Pulmonary artery endothelial cell (primary cell): ENCODE measurements around the gene FOLR1. TPM values are rescaled to one million over a fixed set of nuclear protein-coding genes. Genes with fewer than 3 reads are reported as not detected.
"Not testable (repeated sequence)": the region's sequence is repeated elsewhere in the genome, so short reads cannot be mapped to it uniquely, and the experiment has no call there.

Experiments
- DNase-seq: peaks from one replicate; pipeline ENCODE4 v3.0.0-alpha.2; 2011; ENCODE audit warnings: low read depth, low spot score
- total RNA-seq: library from RNA; depleted of rRNA; stranded (reverse); fragments of >200 nt; gene quantifications from 2 replicates; pipeline ENCODE4 v1.2.3, GENCODE V29; 2014

The FOLR1 gene
- total RNA-seq, 1 donor from 2014 or later: not detected

- not testable (repeated sequence) for DNase-seq
Observed at GRCh38 chr11:72180892-72181552, 10.9 kb upstream of the FOLR1 start.

GRCh38 chr11:72181553-72181958, 10.4 kb upstream of the FOLR1 start:
- DNase-seq: not testable (repeated sequence)

DNA sequence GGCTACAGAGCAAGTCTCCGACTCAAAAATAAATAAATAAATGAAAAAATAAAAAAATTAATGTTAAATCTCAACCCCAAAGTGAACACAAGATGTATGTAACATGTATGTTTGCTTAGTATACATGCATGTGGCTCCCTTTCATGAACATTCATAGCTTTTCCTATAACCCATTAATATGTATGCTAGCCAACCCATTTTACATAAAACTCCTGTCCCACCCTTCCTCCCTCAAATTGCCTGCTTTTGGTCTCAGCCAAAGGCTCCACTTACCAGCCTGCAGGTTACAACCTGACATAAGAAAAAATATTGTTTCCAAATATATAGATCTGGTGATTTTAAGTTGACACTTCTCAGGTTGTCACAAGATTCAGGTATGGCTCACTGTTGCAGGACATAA, 3.7 kb upstream of the FOLR1 start:
- DNase-seq: no peak

- DNase-seq: no peak
Observed at GRCh38 chr11:72189455-72190250, 2.3 kb upstream of the FOLR1 start.

GRCh38 chr11:72190631-72191071, 1.3 kb upstream of the FOLR1 start:
- no peak for DNase-seq

GRCh38 chr11:72195518-72196270, 3.8 kb downstream of the FOLR1 start:
- no peak for DNase-seq

DNA sequence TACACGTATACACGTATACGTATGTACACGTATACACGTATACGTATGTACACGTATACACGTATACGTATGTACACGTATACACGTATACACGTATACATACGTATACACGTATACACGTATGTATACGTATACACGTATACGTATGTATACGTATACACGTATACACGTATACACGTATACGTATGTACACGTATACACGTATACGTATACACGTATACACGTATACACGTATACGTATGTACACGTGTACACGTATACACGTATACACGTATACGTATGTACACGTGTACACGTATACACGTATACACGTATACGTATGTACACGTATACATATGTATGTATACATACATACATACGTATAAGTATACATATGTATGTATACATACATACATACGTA, 9.5 kb downstream of the FOLR1 start:
- DNase-seq: not testable (repeated sequence)

GRCh38 chr11:72202571-72202970, 10.6 kb downstream of the FOLR1 start:
- no peak for DNase-seq

GRCh38 chr11:72203163-72203562, 11.2 kb downstream of the FOLR1 start:
- no peak for DNase-seq

- DNase-seq: no peak
Observed at GRCh38 chr11:72204886-72205285, 12.9 kb downstream of the FOLR1 start.

- not testable (repeated sequence) for DNase-seq
Observed at GRCh38 chr11:72206794-72207193, 14.9 kb downstream of the FOLR1 start.

DNA sequence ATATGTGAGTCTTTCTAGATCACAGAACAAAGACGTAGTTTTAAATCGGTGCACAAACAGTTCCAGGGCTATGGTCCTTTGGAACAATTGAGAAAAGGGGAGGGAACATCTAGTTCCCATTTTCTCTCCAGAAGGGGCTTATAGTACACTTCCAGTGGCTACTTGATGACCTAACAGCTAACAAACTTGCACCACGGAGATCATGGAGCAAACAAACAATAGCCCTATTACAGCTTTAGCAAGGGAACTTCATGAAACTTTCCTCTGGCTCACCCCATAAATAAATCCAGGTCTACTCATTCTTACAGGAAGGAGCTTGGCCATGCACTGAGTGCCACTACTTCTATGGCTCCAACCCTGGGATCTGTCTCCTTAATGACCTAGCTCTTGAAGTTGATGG, 16.3 kb downstream of the FOLR1 start:
- no peak for DNase-seq

DNA sequence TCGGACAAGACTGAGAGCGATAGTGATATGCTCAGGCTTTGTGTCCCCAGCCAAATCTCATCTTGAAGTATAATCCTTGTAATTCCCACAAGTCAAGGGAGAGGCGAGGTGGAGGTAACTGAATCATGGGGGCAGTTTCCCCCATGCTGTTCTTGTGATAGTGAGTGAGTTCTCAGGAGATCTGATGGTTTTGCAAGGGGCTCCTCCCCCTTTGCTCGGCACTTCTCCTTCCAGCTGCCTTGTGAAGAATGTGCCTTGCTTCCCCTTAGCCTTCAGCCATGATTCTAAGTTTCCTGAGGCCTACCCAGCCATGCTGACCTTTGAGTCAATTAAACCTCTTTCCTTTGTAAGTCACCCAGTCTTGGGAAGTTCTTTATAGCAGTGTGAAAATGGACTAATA, 17.2 kb downstream of the FOLR1 start:
- no peak for DNase-seq

DNA sequence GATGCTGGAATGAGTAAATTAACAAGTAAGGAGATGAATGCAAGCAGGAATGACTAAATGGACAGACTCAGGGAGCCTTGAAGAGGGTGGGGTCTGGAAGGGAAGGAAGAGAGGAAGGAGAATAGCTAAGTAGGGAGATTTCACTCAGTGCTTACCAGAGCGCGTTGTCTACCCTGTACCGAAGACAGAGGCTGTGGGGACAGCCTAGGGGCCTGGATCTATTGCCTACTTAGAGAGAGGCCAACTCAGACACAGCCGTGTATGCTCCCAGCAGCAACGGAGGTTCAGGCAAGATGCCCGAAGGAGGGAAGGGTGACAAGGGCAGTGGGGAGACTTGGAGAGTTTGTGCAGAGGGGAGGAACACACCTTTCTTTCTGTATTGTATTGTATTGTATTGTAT, 24.7 kb downstream of the FOLR1 start, which contains the start of gene FOLR2:
TSS of gene FOLR2 (plus strand) at position 157 of the 400 bp plus-strand sequence. CDS start 1,791 bp downstream, outside the sequence.
- DNase-seq: no peak

GRCh38 chr11:72217841-72218240, 25.9 kb downstream of the FOLR1 start:
- DNase-seq: no peak

DNA sequence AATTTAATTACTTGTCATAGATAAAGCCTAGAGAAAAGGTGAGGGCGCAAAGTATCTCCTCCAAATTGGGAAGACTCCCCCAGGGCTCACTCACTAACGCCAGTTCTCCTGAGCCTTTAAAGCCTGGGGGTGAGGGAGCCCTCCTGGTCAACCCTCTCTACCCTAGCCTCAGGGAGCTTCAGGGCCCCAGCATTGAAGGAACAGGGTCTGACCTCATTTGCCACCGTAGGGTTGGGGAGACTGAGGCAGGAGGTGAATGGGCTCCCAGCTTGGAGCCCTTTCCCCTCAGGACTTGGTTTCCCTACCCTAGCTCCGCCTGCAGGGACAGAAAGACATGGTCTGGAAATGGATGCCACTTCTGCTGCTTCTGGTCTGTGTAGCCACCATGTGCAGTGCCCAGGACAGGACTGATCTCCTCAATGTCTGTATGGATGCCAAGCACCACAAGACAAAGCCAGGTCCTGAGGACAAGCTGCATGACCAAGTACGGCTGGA, 26.4 kb downstream of the FOLR1 start:
- DNase-seq: no peak

DNA sequence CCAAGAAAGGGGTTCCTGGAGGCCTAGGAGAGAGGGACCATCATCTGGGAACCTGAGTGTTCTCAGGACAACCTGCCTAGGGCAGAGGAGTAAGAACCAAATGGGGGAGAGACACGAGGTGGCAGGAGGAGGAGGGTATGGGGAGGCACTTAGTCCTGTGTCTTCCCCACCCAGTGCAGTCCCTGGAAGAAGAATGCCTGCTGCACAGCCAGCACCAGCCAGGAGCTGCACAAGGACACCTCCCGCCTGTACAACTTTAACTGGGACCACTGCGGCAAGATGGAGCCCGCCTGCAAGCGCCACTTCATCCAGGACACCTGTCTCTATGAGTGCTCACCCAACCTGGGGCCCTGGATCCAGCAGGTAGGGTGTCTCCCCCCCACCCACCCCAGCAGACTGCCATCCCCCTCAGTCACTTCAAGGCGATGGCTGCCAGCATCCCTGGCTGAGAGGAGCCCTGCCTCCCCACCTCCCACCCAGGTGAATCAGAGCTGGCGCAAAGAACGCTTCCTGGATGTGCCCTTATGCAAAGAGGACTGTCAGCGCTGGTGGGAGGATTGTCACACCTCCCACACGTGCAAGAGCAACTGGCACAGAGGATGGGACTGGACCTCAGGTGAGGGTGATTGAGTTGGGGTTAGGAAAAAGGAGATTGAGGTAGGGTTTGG, 28.9 kb downstream of the FOLR1 start:
- DNase-seq: no peak

DNA sequence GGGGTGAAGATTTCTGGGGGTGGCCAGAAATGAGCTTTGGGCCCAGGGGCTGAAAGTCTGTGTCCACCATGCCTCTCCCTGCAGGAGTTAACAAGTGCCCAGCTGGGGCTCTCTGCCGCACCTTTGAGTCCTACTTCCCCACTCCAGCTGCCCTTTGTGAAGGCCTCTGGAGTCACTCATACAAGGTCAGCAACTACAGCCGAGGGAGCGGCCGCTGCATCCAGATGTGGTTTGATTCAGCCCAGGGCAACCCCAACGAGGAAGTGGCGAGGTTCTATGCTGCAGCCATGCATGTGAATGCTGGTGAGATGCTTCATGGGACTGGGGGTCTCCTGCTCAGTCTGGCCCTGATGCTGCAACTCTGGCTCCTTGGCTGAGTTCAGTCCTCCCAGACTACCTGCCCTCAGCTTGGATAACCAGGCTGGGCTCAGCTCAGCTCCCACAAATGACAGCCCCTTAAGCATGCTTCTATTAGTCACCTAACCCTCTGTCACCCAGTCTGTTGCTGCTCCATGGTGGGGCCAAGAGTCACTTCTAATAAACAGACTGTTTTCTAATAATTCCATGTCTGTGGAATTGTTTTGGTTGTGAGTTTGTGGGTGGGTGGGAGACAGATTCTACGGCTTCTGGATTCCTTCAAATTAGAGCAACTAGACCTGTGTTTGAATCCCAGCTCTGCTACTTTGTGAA, 29.6 kb downstream of the FOLR1 start:
- no peak for DNase-seq

- DNase-seq: no peak
Observed at GRCh38 chr11:72222106-72222891, 30.4 kb downstream of the FOLR1 start.
